Fibroblast of skin of scalp (primary cell): ENCODE results near the gene PRCC.
A peak's percentile ranks its signal among the peaks of the same experiment; 100 is the strongest.

Source experiments
- DNase-seq: peaks from one replicate; pipeline ENCODE4 v3.0.0-alpha.2; 2013

PRCC gene

GRCh38 chr1:156797212-156797871 lies 30.0 kb downstream of the PRCC start:
- DNase-seq: peak; percentile 53

GRCh38 chr1:156801409-156802121 lies 34.2 kb downstream of the PRCC start:
- peak; percentile 84 for DNase-seq

- DNase-seq: no peak
Observed at GRCh38 chr1:156802421-156802935, 35.1 kb downstream of the PRCC start.

- no peak for DNase-seq
Observed at GRCh38 chr1:156803086-156803851, 35.9 kb downstream of the PRCC start.

- no peak for DNase-seq
Observed at GRCh38 chr1:156804026-156804425, 36.7 kb downstream of the PRCC start.

GRCh38 chr1:156804572-156805243 lies 37.4 kb downstream of the PRCC start:
- DNase-seq: no peak

GRCh38 chr1:156805766-156806511 lies 38.6 kb downstream of the PRCC start:
- DNase-seq: peak; percentile 69

- no peak for DNase-seq
Observed at GRCh38 chr1:156806512-156807440, 39.4 kb downstream of the PRCC start.

GRCh38 chr1:156807627-156808026 lies 40.3 kb downstream of the PRCC start:
- DNase-seq: no peak

GRCh38 chr1:156808186-156809030 lies 41.1 kb downstream of the PRCC start:
- no peak for DNase-seq

GRCh38 chr1:156809281-156809680 lies 41.9 kb downstream of the PRCC start:
- no peak for DNase-seq

GRCh38 chr1:156809711-156810366 lies 42.5 kb downstream of the PRCC start:
- DNase-seq: no peak

- DNase-seq: no peak
Observed at GRCh38 chr1:156811168-156811567, 43.8 kb downstream of the PRCC start.

GRCh38 chr1:156812293-156812990 lies 45.1 kb downstream of the PRCC start:
- DNase-seq: no peak

GRCh38 chr1:156813298-156813697 lies 46.0 kb downstream of the PRCC start:
- DNase-seq: no peak

- DNase-seq: peak; percentile 53
Observed at GRCh38 chr1:156813750-156814570, 46.6 kb downstream of the PRCC start.

GRCh38 chr1:156814571-156815260 lies 47.4 kb downstream of the PRCC start:
- DNase-seq: no peak
